ENCODE data around the gene SCN11A. TPM values are rescaled to one million over a fixed set of nuclear protein-coding genes. Genes with fewer than 3 reads are reported as not detected.
"Not testable (repeated sequence)": the region's sequence is repeated elsewhere in the genome, so short reads cannot be mapped to it uniquely, and the experiment has no call there.

SCN11A gene
- total RNA-seq, 4 donors from 2014 or later: 0.27 to 1.9 (median 0.36) TPM

GRCh38 chr3:39065197-39065596, 13.5 kb upstream of the SCN11A start:
- intact Hi-C loops (cut with DNase I; ENCODE audit: low total_unique reads): no loop called here
- H3K27ac ChIP-seq: no peak overlapping the region
- 13 to 15% methylated on average over 1 of the region's 1 CpG for WGBS, 2 donors (ENCODE audit: low coverage in 1 of 2)

GRCh38 chr3:39064646-39065045, 12.9 kb upstream of the SCN11A start:
- Histone ChIP-seq H3K4me3 (no peak overlapping the region), H3K36me3 (peaks cover 0 to 30% (median 3%) of the 10 kb centered on the region in 4 donors), H3K27ac (no peak overlapping the region), H3K4me1 (peaks cover 0 to 8% (median 3%) of the 10 kb centered on the region in 4 donors), H3K27me3 (no peaks in the 10 kb centered on the region), H3K9me3 (no peaks in the 10 kb centered on the region)
- in situ Hi-C loops (cut with MboI; ENCODE audit: low pct_ligation_motif_present in 1 of 4, low pct_unique_long_range_greater_than_20kb in 1 of 4, low sequenced_read_pairs in 3 of 4): no loop called here
- no peak for TF ChIP-seq POLR2A (IDR thresholded peaks at IDR 0.05)
- TF ChIP-seq POLR2AphosphoS5 (IDR thresholded peaks at IDR 0.05): no peak
- TF ChIP-seq CTCF (IDR thresholded peaks at IDR 0.05): no peak
- no peak for TF ChIP-seq EP300 (IDR thresholded peaks at IDR 0.05; ENCODE audit: low read depth)
- intact Hi-C loops (cut with DNase I; ENCODE audit: low total_unique reads): no loop called here
- 90 to 97% methylated on average over 1 of the region's 1 CpG for WGBS, 2 donors (ENCODE audit: low coverage in 1 of 2)
- DNase-seq: no peak

More at GRCh38 chr3:39065197-39065596, 13.5 kb upstream of the SCN11A start:
- no peaks in the 10 kb centered on the region for H3K9me3 ChIP-seq
- no peak overlapping the region for H3K4me3 ChIP-seq
- in situ Hi-C loops (cut with MboI; ENCODE audit: low pct_ligation_motif_present in 1 of 4, low pct_unique_long_range_greater_than_20kb in 1 of 4, low sequenced_read_pairs in 3 of 4): no loop called here
- H3K27me3 ChIP-seq: no peaks in the 10 kb centered on the region
- H3K36me3 ChIP-seq: peaks cover 0 to 34% (median 3%) of the 10 kb centered on the region in 4 donors
- H3K4me1 ChIP-seq: peaks cover 0 to 8% (median 3%) of the 10 kb centered on the region in 4 donors
- DNase-seq: peak; percentile 20
- no peak for TF ChIP-seq POLR2A (IDR thresholded peaks at IDR 0.05)
- peak in 3 of 5 experiments; percentile 19 to 36 (median 25) for TF ChIP-seq CTCF (IDR thresholded peaks at IDR 0.05)

GRCh38 chr3:39063143-39063542, 11.4 kb upstream of the SCN11A start:
- in situ Hi-C loops (cut with MboI; ENCODE audit: low pct_ligation_motif_present in 1 of 4, low pct_unique_long_range_greater_than_20kb in 1 of 4, low sequenced_read_pairs in 3 of 4): no loop called here
- intact Hi-C loops (cut with DNase I; ENCODE audit: low total_unique reads): no loop called here
- no peak overlapping the region for H3K4me3 ChIP-seq
- WGBS, 2 donors (ENCODE audit: low coverage in 1 of 2): 81 to 92% methylated on average over 3 of the region's 3 CpGs
- no peak for DNase-seq
- H3K9me3 ChIP-seq: no peaks in the 10 kb centered on the region
- H3K36me3 ChIP-seq: peaks cover 0 to 17% (median 3%) of the 10 kb centered on the region in 4 donors
- no peak overlapping the region for H3K27ac ChIP-seq
- H3K4me1 ChIP-seq: peaks cover 0 to 8% (median 3%) of the 10 kb centered on the region in 4 donors
- TF ChIP-seq POLR2A (IDR thresholded peaks at IDR 0.05): no peak
- TF ChIP-seq POLR2AphosphoS5 (IDR thresholded peaks at IDR 0.05): no peak
- no peak for TF ChIP-seq CTCF (IDR thresholded peaks at IDR 0.05)
- no peak for TF ChIP-seq EP300 (IDR thresholded peaks at IDR 0.05; ENCODE audit: low read depth)
- H3K27me3 ChIP-seq: no peaks in the 10 kb centered on the region

- peak; percentile 11 for DNase-seq
- TF ChIP-seq POLR2A (IDR thresholded peaks at IDR 0.05) (no peak), EP300 (IDR thresholded peaks at IDR 0.05; ENCODE audit: low read depth) (no peak), POLR2AphosphoS5 (IDR thresholded peaks at IDR 0.05) (no peak)
- H3K4me1 ChIP-seq: peaks cover 0 to 8% (median 3%) of the 10 kb centered on the region in 4 donors
- intact Hi-C loops (cut with DNase I; ENCODE audit: low total_unique reads): no loop called here
- WGBS, 2 donors (ENCODE audit: low coverage in 1 of 2): 48 to 57% methylated on average over 1 of the region's 1 CpG
- in situ Hi-C loops (cut with MboI; ENCODE audit: low pct_ligation_motif_present in 1 of 4, low pct_unique_long_range_greater_than_20kb in 1 of 4, low sequenced_read_pairs in 3 of 4): no loop called here
- no peak overlapping the region for H3K4me3 ChIP-seq
- H3K36me3 ChIP-seq: peaks cover 0 to 8% (median 2%) of the 10 kb centered on the region in 4 donors
- no peaks in the 10 kb centered on the region for H3K9me3 ChIP-seq
- peak overlapping the region; percentile 18 to 63 (median 37) for H3K27ac ChIP-seq
- no peaks in the 10 kb centered on the region for H3K27me3 ChIP-seq
These were observed 10.4 kb upstream of the SCN11A start for GRCh38 chr3:39062180-39062579.

GRCh38 chr3:39061228-39061627, 9.5 kb upstream of the SCN11A start:
- intact Hi-C loops (cut with DNase I; ENCODE audit: low total_unique reads); H3K4me1 ChIP-seq; in situ Hi-C loops (cut with MboI; ENCODE audit: low pct_ligation_motif_present in 1 of 4, low pct_unique_long_range_greater_than_20kb in 1 of 4, low sequenced_read_pairs in 3 of 4); H3K36me3 ChIP-seq; H3K27ac ChIP-seq; DNase-seq; H3K4me3 ChIP-seq; H3K9me3 ChIP-seq; H3K27me3 ChIP-seq: not testable (repeated sequence)
- WGBS, 2 donors (ENCODE audit: low coverage in 1 of 2): 60 to 72% methylated on average over 1 to 2 of the region's 2 CpGs
